HUES6 (cell line): ENCODE results near the gene FKBP10.
A peak's percentile ranks its signal among the peaks of the same experiment; 100 is the strongest.
"Not testable (repeated sequence)": the region's sequence is repeated elsewhere in the genome, so short reads cannot be mapped to it uniquely, and the experiment has no call there.

ENCODE experiments used
- H3K27ac ChIP-seq: 2 replicates; pipeline ENCODE4 v1.7.0; 2013; ENCODE audit warnings: low read depth, mild to moderate bottlenecking, low read length, inconsistent platforms
- H3K27me3 ChIP-seq: 2 replicates; pipeline ENCODE4 v1.6.1; 2013; ENCODE audit warnings: low read length; ENCODE audit not compliant: control insufficient read depth, insufficient read depth
- H3K36me3 ChIP-seq: 2 replicates; pipeline ENCODE4 v1.6.1; 2013; ENCODE audit warnings: low read length; ENCODE audit not compliant: control insufficient read depth, insufficient read depth
- H3K4me1 ChIP-seq: 2 replicates; pipeline ENCODE4 v1.6.1; 2013; ENCODE audit warnings: low read length; ENCODE audit not compliant: control insufficient read depth, insufficient read depth
- H3K4me3 ChIP-seq: 2 replicates; pipeline ENCODE4 v1.5.1; 2013; ENCODE audit warnings: low read depth, low read length
- H3K9ac ChIP-seq: one replicate; pipeline ENCODE4 v1.6.1; 2013; ENCODE audit warnings: mild to moderate bottlenecking, low read length
- H3K9me3 ChIP-seq: 2 replicates; pipeline ENCODE4 v1.6.1; 2013; ENCODE audit warnings: low read depth, low read length; ENCODE audit not compliant: control insufficient read depth, insufficient read depth

The FKBP10 gene

DNA sequence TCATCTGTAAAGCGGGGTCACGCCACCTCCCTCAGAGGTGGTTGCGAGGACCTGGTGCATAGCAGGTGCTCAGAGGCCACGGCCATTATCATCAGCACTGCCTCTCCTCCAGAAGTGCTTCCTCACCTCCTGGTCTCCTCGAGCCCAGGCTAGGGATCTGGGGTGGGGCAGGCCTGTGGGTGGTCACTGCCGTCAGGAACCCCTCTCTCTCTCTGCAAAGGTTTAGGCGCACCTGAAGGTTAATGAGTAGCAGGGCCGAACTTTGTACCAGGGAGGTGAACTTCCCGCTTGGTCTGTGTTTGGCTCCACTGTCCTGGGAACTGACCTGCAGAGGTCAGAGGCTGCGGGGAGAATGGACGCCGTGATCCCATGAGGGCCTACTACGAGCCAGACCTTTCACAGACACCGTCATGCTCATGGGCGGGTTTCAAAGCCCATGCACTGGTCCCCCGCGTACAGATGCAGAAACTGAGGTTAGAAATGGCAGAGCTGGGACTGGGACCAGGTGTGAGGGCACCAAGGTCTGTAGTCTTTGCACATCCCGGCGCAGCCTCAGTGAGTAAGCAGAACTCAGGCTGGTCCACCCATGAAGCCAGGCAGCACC lies 40.1 kb upstream of the FKBP10 start:
- peak overlapping the region; percentile 31 for H3K9ac ChIP-seq
- peaks cover 43% of the 10 kb centered on the region for H3K4me1 ChIP-seq
- H3K36me3 ChIP-seq, result peaks cover 41% of the 10 kb centered on the region
- peak overlapping the region; percentile 49; the same call in 1 of the 2 replicates for H3K27ac ChIP-seq
- H3K4me3 ChIP-seq, result 0 out of 2 replicates have a peak overlapping the region, but pooled peaks have one; percentile 5
- no peaks in the 10 kb centered on the region for H3K9me3 ChIP-seq
- H3K27me3 ChIP-seq, result no peaks in the 10 kb centered on the region

DNA sequence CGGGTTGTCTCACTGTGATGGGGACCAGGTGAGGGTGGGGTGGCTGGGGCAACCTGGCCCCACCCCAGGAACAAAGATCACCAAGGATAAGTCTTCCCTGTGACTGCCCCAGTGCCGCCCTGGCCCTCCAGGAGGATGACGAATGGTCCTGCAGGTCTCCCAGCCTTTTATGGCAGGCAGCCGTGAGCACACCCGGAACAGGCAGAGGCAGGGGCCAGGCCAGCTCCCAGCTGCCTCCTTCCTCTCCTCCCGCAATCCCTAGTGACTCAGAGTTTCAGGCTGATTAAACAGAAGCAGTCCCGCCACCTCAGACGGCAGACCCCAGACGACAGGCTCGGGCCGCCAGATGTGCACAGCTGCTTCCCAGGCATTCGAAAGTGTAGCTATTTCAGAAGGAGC lies 39.6 kb upstream of the FKBP10 start:
- Histone ChIP-seq H3K27ac (peak overlapping the region; percentile 25; the same call in 1 of the 2 replicates), H3K27me3 (no peaks in the 10 kb centered on the region), H3K9ac (peak overlapping the region; percentile 31), H3K9me3 (no peaks in the 10 kb centered on the region), H3K4me1 (peaks cover 48% of the 10 kb centered on the region), H3K4me3 (no peak overlapping the region), H3K36me3 (peaks cover 38% of the 10 kb centered on the region)

GRCh38 chr17:41773731-41774193 lies 39.0 kb upstream of the FKBP10 start:
- Histone ChIP-seq H3K4me3 (peak overlapping the region; percentile 2; the same call in 1 of the 2 replicates), H3K9me3 (no peaks in the 10 kb centered on the region), H3K27ac (peak overlapping the region; percentile 25; the same call in 1 of the 2 replicates), H3K27me3 (no peaks in the 10 kb centered on the region), H3K4me1 (peaks cover 49% of the 10 kb centered on the region), H3K9ac (no peak overlapping the region), H3K36me3 (peaks cover 33% of the 10 kb centered on the region)

- H3K9ac ChIP-seq, result peak overlapping the region; percentile 56
- peaks cover 15% of the 10 kb centered on the region for H3K36me3 ChIP-seq
- peak overlapping the region; percentile 58; the same call in 1 of the 2 replicates for H3K27ac ChIP-seq
Measured at GRCh38 chr17:41775394-41776226, 37.2 kb upstream of the FKBP10 start.

GRCh38 chr17:41776262-41776900 lies 36.4 kb upstream of the FKBP10 start:
- H3K27ac ChIP-seq, H3K4me3 ChIP-seq, H3K27me3 ChIP-seq, H3K9me3 ChIP-seq, H3K36me3 ChIP-seq: not testable (repeated sequence)
- Histone ChIP-seq H3K4me1 (peaks cover 49% of the 10 kb centered on the region), H3K9ac (peak overlapping the region; percentile 56)

More at GRCh38 chr17:41775394-41776226, 37.2 kb upstream of the FKBP10 start:
- Histone ChIP-seq H3K4me1 (peaks cover 49% of the 10 kb centered on the region), H3K9me3 (no peaks in the 10 kb centered on the region), H3K4me3 (no peak overlapping the region), H3K27me3 (no peaks in the 10 kb centered on the region)

DNA sequence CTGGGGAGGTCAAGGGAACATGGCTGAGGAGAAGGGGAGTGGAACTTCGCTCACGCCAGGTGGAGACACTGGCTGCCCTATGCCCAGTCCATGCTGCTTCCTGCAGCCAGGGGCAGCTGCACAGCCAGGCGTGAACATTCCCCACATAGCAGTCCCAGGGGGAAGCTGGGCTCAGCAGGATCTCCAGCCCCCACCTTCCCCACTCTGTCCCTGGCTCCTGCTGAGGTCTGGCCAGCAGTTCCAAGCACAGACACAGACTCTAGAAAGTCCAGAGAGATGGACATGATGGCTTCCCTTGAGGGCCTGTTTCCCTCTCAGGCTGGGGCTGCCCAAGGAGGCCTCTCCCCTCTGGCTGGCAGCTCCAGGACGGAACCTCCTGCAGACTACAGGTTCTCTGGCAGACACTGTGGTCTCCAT lies 35.6 kb upstream of the FKBP10 start:
- H3K36me3 ChIP-seq, result peaks cover 5% of the 10 kb centered on the region; the same call in 1 of the 2 replicates
- H3K27ac ChIP-seq, result peak overlapping the region; percentile 7; the same call in 1 of the 2 replicates
- H3K9me3 ChIP-seq, result no peaks in the 10 kb centered on the region
- no peaks in the 10 kb centered on the region for H3K27me3 ChIP-seq
- peak overlapping the region; percentile 50 for H3K9ac ChIP-seq
- H3K4me1 ChIP-seq, result peaks cover 50% of the 10 kb centered on the region
- no peak overlapping the region for H3K4me3 ChIP-seq

GRCh38 chr17:41777574-41778188 lies 35.1 kb upstream of the FKBP10 start:
- Histone ChIP-seq H3K27ac (peak overlapping the region; percentile 7; the same call in 1 of the 2 replicates), H3K9me3 (no peaks in the 10 kb centered on the region), H3K27me3 (no peaks in the 10 kb centered on the region), H3K4me3 (no peak overlapping the region), H3K4me1 (peaks cover 50% of the 10 kb centered on the region), H3K36me3 (0 out of 2 replicates have a peak, but pooled peaks cover 2% of the 10 kb centered on the region), H3K9ac (peak overlapping the region; percentile 50)

DNA sequence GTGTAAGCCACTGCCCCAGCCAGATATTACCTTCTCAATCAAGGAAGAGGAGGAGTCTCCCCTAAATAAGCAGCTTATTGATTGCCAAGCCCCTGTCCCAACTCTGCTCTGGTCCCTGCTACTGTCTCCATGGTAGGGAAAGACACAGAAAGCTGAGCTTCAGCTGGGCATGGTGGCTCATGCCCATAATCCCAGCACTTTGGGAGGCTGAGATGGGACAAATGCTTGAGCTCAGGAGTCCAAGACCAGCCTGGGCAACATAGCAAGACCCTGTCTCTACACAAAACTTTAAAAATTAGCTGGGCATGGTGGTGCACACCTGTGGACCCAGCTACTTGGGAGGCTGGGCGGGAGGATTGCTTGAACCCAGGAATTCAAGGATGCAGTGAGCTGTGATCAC lies 32.9 kb upstream of the FKBP10 start:
- Histone ChIP-seq H3K9ac (no peak overlapping the region), H3K27me3 (no peaks in the 10 kb centered on the region), H3K9me3 (no peaks in the 10 kb centered on the region), H3K4me3 (no peak overlapping the region), H3K27ac (no peak overlapping the region), H3K36me3 (no peaks in the 10 kb centered on the region), H3K4me1 (peaks cover 57% of the 10 kb centered on the region)

- H3K9ac ChIP-seq, result no peak overlapping the region
- no peak overlapping the region for H3K27ac ChIP-seq
Measured at GRCh38 chr17:41781404-41782110, 31.2 kb upstream of the FKBP10 start.

GRCh38 chr17:41782142-41782541 lies 30.7 kb upstream of the FKBP10 start:
- Histone ChIP-seq H3K4me3 (no peak overlapping the region), H3K9ac (no peak overlapping the region), H3K36me3 (no peaks in the 10 kb centered on the region), H3K27ac (no peak overlapping the region), H3K9me3 (no peaks in the 10 kb centered on the region), H3K4me1 (peaks cover 43% of the 10 kb centered on the region), H3K27me3 (no peaks in the 10 kb centered on the region)

More at GRCh38 chr17:41781404-41782110, 31.2 kb upstream of the FKBP10 start:
- Histone ChIP-seq H3K9me3 (no peaks in the 10 kb centered on the region), H3K4me1 (peaks cover 43% of the 10 kb centered on the region), H3K4me3 (no peak overlapping the region), H3K36me3 (no peaks in the 10 kb centered on the region), H3K27me3 (no peaks in the 10 kb centered on the region)
